CD1c-positive myeloid dendritic cell (primary cell): ENCODE data around the gene CCT5.
"Not testable (repeated sequence)": the region's sequence is repeated elsewhere in the genome, so short reads cannot be mapped to it uniquely, and the experiment has no call there.

Source experiments
- DNase-seq: peaks from one replicate; pipeline ENCODE4 v3.0.0-alpha.2; 2016; ENCODE audit errors: extremely low spot score

The CCT5 gene

DNA sequence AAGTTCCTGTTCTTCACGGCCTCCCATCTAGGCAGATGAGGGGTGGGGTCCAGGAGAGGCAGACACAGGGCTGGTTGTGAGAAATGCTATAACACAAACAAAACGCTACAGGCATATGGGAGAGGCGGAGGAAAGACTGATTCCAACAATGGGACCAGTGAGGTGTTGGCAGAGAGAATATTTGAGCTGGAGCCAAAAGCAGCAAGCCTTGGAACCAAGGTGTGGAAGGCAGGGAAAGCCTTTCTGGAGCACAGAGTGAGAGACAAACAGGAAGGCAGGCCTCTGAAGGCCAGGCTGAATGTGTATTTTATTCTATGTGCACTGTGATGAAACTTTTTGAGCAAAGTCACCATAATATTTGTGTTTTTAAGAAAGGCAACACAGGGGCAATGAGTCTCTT lies 3.3 kb upstream of the CCT5 start:
- no peak for DNase-seq

DNA sequence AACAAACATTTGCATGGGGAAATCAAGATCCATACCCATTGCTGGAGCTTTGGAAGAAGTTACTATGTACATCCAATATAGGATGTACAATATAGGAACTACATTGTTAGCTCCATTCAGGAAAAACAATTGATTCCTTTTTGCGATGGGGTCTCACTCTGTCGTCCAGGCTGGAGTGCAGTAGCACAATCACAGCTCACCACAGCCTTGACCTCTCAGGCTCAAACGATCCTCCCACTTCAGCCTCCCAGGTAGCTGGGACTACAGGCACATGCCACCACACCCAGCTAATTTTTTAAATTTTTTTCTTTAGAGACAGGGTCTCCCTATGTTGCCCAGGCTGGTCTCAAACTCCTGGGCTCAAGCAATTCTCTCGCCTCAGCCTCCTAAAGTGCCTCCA lies 2.9 kb upstream of the CCT5 start:
- DNase-seq: not testable (repeated sequence)

- DNase-seq: no peak
Observed at GRCh38 chr5:10248378-10249260, 1.5 kb upstream of the CCT5 start.

- DNase-seq: no peak
Observed at GRCh38 chr5:10250806-10251276, 761 bp downstream of the CCT5 start.

DNA sequence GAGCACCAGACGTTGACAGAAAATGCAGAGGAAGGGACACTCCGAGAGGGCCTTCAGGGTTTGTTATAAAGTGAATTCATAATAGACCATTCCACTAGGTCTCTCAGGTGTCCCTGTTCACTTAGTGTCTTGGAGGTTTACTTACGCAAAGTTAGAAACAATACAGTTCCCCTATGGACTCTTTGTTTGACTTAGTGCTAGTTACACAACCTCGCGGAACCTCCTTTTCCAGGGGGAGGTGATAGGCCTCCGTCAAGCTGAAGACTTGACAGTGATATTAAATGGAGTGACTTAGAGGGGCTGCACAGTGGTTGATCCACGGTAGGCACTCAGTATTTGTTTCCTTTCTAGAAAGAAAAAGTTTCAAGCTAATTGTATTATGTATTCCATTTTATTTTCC lies 1.3 kb downstream of the CCT5 start:
- peak; percentile 26 for DNase-seq

DNA sequence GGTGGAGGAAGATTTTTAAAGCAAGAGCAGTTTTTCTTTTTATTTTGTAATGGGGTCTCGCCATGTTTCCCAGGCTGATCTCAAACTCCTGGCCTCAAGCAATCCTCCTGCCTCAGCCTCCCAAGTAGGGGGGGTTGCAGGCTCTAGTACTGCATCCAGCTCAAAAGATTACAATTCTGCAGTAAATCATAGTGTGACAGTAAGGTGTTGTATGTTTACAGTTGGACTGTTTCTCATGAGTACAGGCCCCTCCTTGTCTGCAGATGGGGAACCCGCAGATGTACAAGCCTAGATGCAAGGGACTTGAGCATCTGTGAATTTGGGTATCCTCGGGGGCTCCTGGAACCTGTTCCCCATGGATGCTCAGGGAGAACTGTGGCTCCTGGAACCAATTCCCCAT lies 3.3 kb downstream of the CCT5 start:
- DNase-seq: no peak

DNA sequence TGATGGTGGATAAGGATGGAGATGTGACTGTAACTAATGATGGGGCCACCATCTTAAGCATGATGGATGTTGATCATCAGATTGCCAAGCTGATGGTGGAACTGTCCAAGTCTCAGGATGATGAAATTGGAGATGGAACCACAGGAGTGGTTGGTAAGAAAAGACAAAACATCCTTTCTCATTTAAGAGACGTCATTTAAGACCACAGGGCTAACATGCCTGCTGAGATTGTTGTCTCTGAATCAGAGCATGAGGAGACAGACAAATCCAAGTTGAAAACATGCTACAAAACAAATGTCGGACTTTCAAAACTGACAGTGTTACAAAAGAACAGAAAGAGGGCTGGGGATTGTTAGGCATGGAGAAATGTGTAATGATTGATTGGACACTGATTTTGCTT lies 4.6 kb downstream of the CCT5 start:
- no peak for DNase-seq

DNA sequence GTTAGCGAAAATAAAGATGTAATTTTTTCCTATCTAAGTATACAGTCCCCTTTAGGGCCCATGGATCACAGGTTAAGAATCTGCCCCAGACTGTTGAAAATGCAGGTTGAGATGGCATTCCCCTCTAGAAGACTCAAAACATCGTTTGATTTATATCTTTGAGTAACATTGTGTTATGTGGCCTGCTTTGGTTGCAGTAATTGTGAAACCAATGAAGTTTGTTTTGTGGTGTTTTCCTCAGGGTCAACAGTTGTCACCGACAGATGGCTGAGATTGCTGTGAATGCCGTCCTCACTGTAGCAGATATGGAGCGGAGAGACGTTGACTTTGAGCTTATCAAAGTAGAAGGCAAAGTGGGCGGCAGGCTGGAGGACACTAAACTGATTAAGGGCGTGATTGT lies 7.8 kb downstream of the CCT5 start:
- DNase-seq: no peak

DNA sequence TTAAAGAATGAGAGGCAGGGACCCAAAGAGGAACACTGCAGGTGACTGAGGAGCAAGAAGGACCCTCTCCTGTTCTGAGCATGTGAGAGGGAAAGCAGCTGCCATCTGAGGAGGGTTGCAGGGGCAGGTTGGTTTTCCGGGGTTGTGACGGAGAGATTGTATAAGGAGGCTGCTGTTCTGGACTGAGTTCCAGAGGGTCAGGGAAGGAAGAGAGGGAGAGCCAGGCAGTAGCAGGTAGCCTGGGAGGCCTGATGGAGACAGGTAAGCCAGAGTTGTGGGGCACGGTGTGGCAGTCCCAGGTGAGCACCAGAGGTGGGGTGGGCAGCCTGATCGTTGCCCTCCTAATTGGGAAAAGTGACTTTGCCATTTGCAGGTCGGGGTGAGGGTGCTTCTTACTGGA lies 9.8 kb downstream of the CCT5 start:
- DNase-seq: no peak

- no peak for DNase-seq
Observed at GRCh38 chr5:10261065-10261464, 11.0 kb downstream of the CCT5 start.

DNA sequence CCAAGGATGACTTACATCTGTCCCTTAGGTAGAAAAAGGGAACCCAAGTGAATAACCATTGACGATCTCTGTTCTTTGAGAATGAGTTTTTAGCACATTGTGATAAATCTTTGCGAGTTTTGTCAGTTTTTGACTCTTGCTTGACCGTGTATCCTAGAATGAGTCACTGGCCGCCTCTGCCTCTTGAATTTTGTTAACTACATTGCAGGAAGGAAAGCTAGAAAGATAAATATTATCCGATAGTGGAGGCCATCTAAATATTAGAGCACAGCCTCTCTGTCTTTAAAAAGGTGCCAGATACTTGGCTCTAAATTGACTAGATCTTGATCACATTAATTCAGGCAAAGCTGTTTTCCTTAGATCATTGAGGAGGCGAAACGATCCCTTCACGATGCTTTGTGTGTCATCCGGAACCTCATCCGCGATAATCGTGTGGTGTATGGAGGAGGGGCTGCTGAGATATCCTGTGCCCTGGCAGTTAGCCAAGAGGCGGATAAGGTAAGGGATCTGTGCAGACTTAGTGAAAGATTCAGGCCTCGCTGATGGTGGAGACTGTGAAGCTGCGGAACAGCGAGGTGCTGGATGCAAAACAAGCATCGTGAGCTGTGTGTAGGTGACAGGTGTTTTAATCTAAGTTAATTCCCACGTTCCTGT lies 12.2 kb downstream of the CCT5 start:
- no peak for DNase-seq

DNA sequence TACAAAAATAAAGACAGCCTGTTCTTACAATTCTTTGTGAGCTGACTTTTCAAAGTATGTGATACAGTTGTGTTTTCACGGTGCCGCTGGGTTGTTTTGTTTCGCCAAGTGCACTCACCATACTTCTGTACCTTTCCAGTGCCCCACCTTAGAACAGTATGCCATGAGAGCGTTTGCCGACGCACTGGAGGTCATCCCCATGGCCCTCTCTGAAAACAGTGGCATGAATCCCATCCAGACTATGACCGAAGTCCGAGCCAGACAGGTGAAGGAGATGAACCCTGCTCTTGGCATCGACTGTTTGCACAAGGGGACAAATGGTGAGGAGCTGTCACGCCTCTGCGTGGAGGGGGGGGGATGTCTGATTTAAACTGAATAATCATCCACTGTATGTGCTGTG lies 12.9 kb downstream of the CCT5 start:
- DNase-seq: no peak

DNA sequence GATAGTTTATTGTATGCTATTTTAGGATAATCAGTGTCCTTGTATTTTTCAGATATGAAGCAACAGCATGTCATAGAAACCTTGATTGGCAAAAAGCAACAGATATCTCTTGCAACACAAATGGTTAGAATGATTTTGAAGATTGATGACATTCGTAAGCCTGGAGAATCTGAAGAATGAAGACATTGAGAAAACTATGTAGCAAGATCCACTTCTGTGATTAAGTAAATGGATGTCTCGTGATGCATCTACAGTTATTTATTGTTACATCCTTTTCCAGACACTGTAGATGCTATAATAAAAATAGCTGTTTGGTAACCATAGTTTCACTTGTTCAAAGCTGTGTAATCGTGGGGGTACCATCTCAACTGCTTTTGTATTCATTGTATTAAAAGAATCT lies 14.5 kb downstream of the CCT5 start:
- no peak for DNase-seq

- no peak for DNase-seq
Observed at GRCh38 chr5:10265245-10266109, 15.4 kb downstream of the CCT5 start.

GRCh38 chr5:10266137-10266536 lies 16.1 kb downstream of the CCT5 start:
- no peak for DNase-seq

DNA sequence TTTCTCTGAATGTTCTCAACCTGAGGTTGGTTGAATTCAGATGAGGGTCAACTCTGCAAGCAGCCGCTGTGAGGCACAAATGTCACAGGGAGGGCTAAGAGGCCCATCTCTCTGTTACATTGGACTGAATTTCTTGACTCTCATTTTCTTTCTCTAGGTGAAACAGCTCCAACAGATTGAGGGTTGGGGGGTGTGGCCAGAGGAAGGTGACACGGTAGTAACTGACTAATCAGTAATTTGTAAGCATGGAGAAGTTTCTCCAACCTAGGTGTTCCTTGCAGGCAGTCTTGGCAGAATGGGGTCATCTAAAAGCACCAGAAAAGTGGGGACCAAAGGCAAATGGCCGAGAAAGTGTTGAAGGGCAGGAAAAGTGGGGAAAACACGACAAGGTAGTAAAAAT lies 16.8 kb downstream of the CCT5 start:
- no peak for DNase-seq

GRCh38 chr5:10268100-10268499 lies 18.0 kb downstream of the CCT5 start:
- no peak for DNase-seq

- DNase-seq: no peak
Observed at GRCh38 chr5:10272053-10272874, 22.2 kb downstream of the CCT5 start.

GRCh38 chr5:10272875-10273209 lies 22.8 kb downstream of the CCT5 start:
- not testable (repeated sequence) for DNase-seq

DNA sequence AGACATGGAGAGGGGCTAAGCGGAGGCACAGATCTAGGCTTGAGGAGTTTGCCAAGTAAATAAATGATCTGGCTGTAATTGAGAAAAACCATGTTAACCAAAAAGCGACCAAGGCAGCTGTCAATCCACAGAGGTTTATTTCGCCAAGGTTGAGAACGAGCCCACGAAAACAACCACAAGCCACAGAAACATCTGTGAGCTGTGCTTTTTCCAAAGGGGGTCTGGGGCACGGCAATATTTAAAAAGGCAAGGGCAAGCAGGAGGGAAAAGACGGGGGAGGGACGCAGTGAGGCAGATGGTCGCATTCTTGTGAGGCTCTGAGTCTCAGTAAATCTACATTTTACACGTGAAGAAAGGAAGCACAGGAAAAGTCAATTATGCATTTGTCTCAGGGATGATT lies 25.4 kb downstream of the CCT5 start:
- DNase-seq: no peak

GRCh38 chr5:10275991-10276390 lies 25.9 kb downstream of the CCT5 start:
- DNase-seq: no peak

- DNase-seq: no peak
Observed at GRCh38 chr5:10276691-10277090, 26.6 kb downstream of the CCT5 start.
